WTC11 (cell line): ENCODE results near the gene LCP1. TPM values are rescaled to one million over a fixed set of nuclear protein-coding genes. Genes with fewer than 3 reads are reported as not detected.

Source experiments
- ATAC-seq: fragments of 200-7000 bp; cut with Tn5 transposase; 2 replicates; pipeline ENCODE4 v1.10.0; 2021; ENCODE audit warnings: mild to moderate bottlenecking, moderate library complexity
- CTCF ChIA-PET: fragments of 300-600 bp; sonication (Branson Sonifier 250); formaldehyde crosslinking; loops from one replicate; lab custom pipeline; 2021; ENCODE audit warnings: antibody characterized with exemption; lab: Charles Lee
- POLR2A ChIA-PET: fragments of 350-600 bp; sonication (Branson Sonifier 250); formaldehyde crosslinking; loops from one replicate; lab custom pipeline; 2021; ENCODE audit warnings: antibody characterized with exemption; lab: Charles Lee
- DNase-seq: peaks from one replicate; pipeline ENCODE4 v3.0.0; 2021; ENCODE audit warnings: low spot score
- H3K27ac Mint-ChIP-seq: 2 replicates; pipeline ENCODE4 v1.8.0; 2021; ENCODE audit warnings: mixed read lengths
- H3K27me3 Mint-ChIP-seq: 2 replicates; pipeline ENCODE4 v1.8.0; 2021; ENCODE audit warnings: low read depth, mild to moderate bottlenecking, moderate library complexity, mixed read lengths
- H3K36me3 Mint-ChIP-seq: 2 replicates; pipeline ENCODE4 v1.8.0; 2021; ENCODE audit warnings: mixed read lengths
- H3K4me1 Mint-ChIP-seq: 2 replicates; pipeline ENCODE4 v1.8.0; 2022; ENCODE audit warnings: mixed read lengths
- H3K4me3 Mint-ChIP-seq: 2 replicates; pipeline ENCODE4 v1.8.0; 2021; ENCODE audit warnings: mild to moderate bottlenecking, moderate library complexity, mixed read lengths
- H3K9me3 Mint-ChIP-seq: 2 replicates; pipeline ENCODE4 v1.8.0; 2021; ENCODE audit warnings: mixed read lengths
- ATF1 ChIP-seq: sonication (generic); formaldehyde crosslinking; IDR thresholded peaks from 2 replicates; pipeline ENCODE4 v1.8.1; 2023; ENCODE audit warnings: mild to moderate bottlenecking, moderate library complexity, missing genetic modification reagents
- CBFB ChIP-seq: sonication (generic); formaldehyde crosslinking; IDR thresholded peaks from 2 replicates; pipeline ENCODE4 v1.8.1; 2022; ENCODE audit warnings: mild to moderate bottlenecking, low read depth, missing genetic modification reagents
- CREM ChIP-seq: sonication (generic); formaldehyde crosslinking; IDR thresholded peaks from 2 replicates; pipeline ENCODE4 v1.8.1; 2022; ENCODE audit warnings: mild to moderate bottlenecking, missing genetic modification reagents, moderate library complexity
- ERG ChIP-seq: fragments of 250-450 bp; sonication (Bioruptor Pico); IDR thresholded peaks from 2 replicates; pipeline ENCODE4 v1.8.0; 2021; ENCODE audit warnings: mild to moderate bottlenecking
- GABPB1 ChIP-seq: sonication (generic); formaldehyde crosslinking; IDR thresholded peaks from 2 replicates; pipeline ENCODE4 v1.8.1; 2023; ENCODE audit warnings: mild to moderate bottlenecking, missing genetic modification reagents
- IRF2 ChIP-seq: sonication (generic); formaldehyde crosslinking; IDR thresholded peaks from 2 replicates; pipeline ENCODE4 v1.8.0; 2022; ENCODE audit warnings: low read depth, missing genetic modification reagents, borderline replicate concordance
- JAZF1 ChIP-seq: fragments of 250-450 bp; sonication (Bioruptor Pico); IDR thresholded peaks from 2 replicates; pipeline ENCODE4 v1.9.0; 2021; ENCODE audit warnings: moderate library complexity, mild to moderate bottlenecking, inconsistent platforms
- NFE2L1 ChIP-seq: sonication (generic); formaldehyde crosslinking; IDR thresholded peaks from 2 replicates; pipeline ENCODE4 v1.8.1; 2023; ENCODE audit warnings: missing genetic modification reagents
- NR2C2 ChIP-seq: sonication (generic); formaldehyde crosslinking; IDR thresholded peaks from 2 replicates; pipeline ENCODE4 v1.8.0; 2022; ENCODE audit warnings: mild to moderate bottlenecking, missing genetic modification reagents
- SMAD4 ChIP-seq: sonication (generic); formaldehyde crosslinking; IDR thresholded peaks from 2 replicates; pipeline ENCODE4 v1.8.0; 2022; ENCODE audit warnings: mild to moderate bottlenecking, missing genetic modification reagents
- TCF7 ChIP-seq: sonication (generic); formaldehyde crosslinking; IDR thresholded peaks from 2 replicates; pipeline ENCODE4 v1.8.0; 2022; ENCODE audit warnings: mild to moderate bottlenecking, low read depth, missing genetic modification reagents, moderate library complexity
- TP53 ChIP-seq: sonication (generic); formaldehyde crosslinking; IDR thresholded peaks from 2 replicates; pipeline ENCODE4 v1.8.1; 2023; ENCODE audit warnings: mild to moderate bottlenecking, missing genetic modification reagents
- ZNF219 ChIP-seq: sonication (generic); formaldehyde crosslinking; IDR thresholded peaks from 2 replicates; pipeline ENCODE4 v1.8.0; 2023; ENCODE audit warnings: missing genetic modification reagents, mild to moderate bottlenecking, borderline replicate concordance
- ZNF423 ChIP-seq: fragments of 250-450 bp; sonication (Bioruptor Pico); IDR thresholded peaks from 2 replicates; pipeline ENCODE4 v2.1.2; 2022; ENCODE audit warnings: mild to moderate bottlenecking, moderate library complexity
- ZNF532 ChIP-seq: fragments of 250-450 bp; sonication (Bioruptor Pico); IDR thresholded peaks from 2 replicates; pipeline ENCODE4 v1.9.0; 2021; ENCODE audit warnings: mild to moderate bottlenecking, borderline replicate concordance
- ZNF671 ChIP-seq: fragments of 250-450 bp; sonication (Bioruptor Pico); IDR thresholded peaks from 2 replicates; pipeline ENCODE4 v1.8.0; 2021; ENCODE audit warnings: mild to moderate bottlenecking
- ZSCAN18 ChIP-seq: fragments of 250-450 bp; sonication (Bioruptor Pico); IDR thresholded peaks from 2 replicates; pipeline ENCODE4 v2.1.2; 2022; ENCODE audit warnings: mild to moderate bottlenecking, moderate library complexity
- total RNA-seq: library from RNA; stranded (reverse); gene quantifications from 3 replicates; pipeline ENCODE4 v1.2.3, GENCODE V29; 2021
- TF ChIP-seq, protein P1 (sequence below): sonication (generic); formaldehyde crosslinking; IDR thresholded peaks from 2 replicates; pipeline ENCODE4 v1.8.1; 2023; ENCODE audit warnings: mild to moderate bottlenecking, missing genetic modification reagents
- TF ChIP-seq, protein P2 (sequence below): sonication (generic); formaldehyde crosslinking; IDR thresholded peaks from 2 replicates; pipeline ENCODE4 v1.8.0; 2023; ENCODE audit warnings: mild to moderate bottlenecking, missing genetic modification reagents
- TF ChIP-seq, protein P3 (sequence below): sonication (generic); formaldehyde crosslinking; IDR thresholded peaks from 2 replicates; pipeline ENCODE4 v1.8.1; 2023; ENCODE audit warnings: mild to moderate bottlenecking, moderate library complexity, missing genetic modification reagents

Gene LCP1
- total RNA-seq, 1 experiment from 2014 or later, result 3.2 TPM

- TF ChIP-seq, protein P1, sequence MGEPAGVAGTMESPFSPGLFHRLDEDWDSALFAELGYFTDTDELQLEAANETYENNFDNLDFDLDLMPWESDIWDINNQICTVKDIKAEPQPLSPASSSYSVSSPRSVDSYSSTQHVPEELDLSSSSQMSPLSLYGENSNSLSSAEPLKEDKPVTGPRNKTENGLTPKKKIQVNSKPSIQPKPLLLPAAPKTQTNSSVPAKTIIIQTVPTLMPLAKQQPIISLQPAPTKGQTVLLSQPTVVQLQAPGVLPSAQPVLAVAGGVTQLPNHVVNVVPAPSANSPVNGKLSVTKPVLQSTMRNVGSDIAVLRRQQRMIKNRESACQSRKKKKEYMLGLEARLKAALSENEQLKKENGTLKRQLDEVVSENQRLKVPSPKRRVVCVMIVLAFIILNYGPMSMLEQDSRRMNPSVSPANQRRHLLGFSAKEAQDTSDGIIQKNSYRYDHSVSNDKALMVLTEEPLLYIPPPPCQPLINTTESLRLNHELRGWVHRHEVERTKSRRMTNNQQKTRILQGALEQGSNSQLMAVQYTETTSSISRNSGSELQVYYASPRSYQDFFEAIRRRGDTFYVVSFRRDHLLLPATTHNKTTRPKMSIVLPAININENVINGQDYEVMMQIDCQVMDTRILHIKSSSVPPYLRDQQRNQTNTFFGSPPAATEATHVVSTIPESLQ (CRISPR knock-in tag), result no peak
- TF ChIP-seq ZNF532 (CRISPR knock-in tag), result no peak
- TF ChIP-seq, protein P2, sequence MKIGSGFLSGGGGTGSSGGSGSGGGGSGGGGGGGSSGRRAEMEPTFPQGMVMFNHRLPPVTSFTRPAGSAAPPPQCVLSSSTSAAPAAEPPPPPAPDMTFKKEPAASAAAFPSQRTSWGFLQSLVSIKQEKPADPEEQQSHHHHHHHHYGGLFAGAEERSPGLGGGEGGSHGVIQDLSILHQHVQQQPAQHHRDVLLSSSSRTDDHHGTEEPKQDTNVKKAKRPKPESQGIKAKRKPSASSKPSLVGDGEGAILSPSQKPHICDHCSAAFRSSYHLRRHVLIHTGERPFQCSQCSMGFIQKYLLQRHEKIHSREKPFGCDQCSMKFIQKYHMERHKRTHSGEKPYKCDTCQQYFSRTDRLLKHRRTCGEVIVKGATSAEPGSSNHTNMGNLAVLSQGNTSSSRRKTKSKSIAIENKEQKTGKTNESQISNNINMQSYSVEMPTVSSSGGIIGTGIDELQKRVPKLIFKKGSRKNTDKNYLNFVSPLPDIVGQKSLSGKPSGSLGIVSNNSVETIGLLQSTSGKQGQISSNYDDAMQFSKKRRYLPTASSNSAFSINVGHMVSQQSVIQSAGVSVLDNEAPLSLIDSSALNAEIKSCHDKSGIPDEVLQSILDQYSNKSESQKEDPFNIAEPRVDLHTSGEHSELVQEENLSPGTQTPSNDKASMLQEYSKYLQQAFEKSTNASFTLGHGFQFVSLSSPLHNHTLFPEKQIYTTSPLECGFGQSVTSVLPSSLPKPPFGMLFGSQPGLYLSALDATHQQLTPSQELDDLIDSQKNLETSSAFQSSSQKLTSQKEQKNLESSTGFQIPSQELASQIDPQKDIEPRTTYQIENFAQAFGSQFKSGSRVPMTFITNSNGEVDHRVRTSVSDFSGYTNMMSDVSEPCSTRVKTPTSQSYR (CRISPR knock-in tag), result no peak
- TF ChIP-seq TCF7 (CRISPR knock-in tag), result no peak
- no peak for TF ChIP-seq ZSCAN18 (CRISPR knock-in tag)
- no peak for TF ChIP-seq ERG (CRISPR knock-in tag)
- TF ChIP-seq, protein P3, sequence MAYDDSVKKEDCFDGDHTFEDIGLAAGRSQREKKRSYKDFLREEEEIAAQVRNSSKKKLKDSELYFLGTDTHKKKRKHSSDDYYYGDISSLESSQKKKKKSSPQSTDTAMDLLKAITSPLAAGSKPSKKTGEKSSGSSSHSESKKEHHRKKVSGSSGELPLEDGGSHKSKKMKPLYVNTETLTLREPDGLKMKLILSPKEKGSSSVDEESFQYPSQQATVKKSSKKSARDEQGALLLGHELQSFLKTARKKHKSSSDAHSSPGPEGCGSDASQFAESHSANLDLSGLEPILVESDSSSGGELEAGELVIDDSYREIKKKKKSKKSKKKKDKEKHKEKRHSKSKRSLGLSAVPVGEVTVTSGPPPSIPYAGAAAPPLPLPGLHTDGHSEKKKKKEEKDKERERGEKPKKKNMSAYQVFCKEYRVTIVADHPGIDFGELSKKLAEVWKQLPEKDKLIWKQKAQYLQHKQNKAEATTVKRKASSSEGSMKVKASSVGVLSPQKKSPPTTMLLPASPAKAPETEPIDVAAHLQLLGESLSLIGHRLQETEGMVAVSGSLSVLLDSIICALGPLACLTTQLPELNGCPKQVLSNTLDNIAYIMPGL (CRISPR knock-in tag), result 0 out of 2 replicates have a peak, but pooled peaks have one; percentile 33
- TF ChIP-seq SMAD4 (CRISPR knock-in tag), result no peak
- 0 out of 2 replicates have a peak, but pooled peaks have one; percentile 6 for TF ChIP-seq NFE2L1 (CRISPR knock-in tag)
- TF ChIP-seq ZNF423, result no peak
Observed at GRCh38 chr13:46211483-46212351, 29.7 kb upstream of the LCP1 start, which contains the start of gene LRRC63 (continued).

DNA sequence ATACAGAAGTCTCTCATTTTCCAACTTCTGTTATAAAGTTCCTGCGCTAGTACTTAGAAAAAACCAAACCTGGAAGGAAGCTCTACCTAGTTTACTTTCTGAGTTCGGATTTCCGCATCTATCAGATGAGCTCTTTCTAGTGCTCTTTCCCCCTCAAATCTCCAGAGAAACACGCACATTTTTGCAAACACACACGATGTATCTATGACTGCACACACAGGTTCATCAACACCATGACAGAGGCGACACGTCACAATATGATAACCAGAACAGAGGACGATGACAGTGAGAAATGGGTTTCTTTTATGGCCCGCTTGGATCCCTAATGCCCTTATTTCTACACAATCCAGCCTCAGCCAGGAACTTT lies 29.1 kb upstream of the LCP1 start:
- Mint-ChIP-seq H3K36me3 (no peaks in the 10 kb centered on the region), H3K27ac (no peak overlapping the region), H3K27me3 (peaks cover 25% of the 10 kb centered on the region), H3K4me3 (peak overlapping the region; percentile 59), H3K4me1 (peaks cover 12% of the 10 kb centered on the region), H3K9me3 (no peaks in the 10 kb centered on the region)
- ChIA-PET POLR2A (no interaction called here), CTCF (interaction anchor here (0.9 kb wide), 1 partner anchor 110 kb away, joined by 3 read pairs; no protein-coding TSS in a partner anchor)
- DNase-seq (no peak), ATAC-seq (no peak)
- no peak for TF ChIP-seq NR2C2
- TF ChIP-seq GABPB1 (CRISPR knock-in tag), result no peak
- TF ChIP-seq TP53 (CRISPR knock-in tag), result no peak
- TF ChIP-seq NFE2L1 (CRISPR knock-in tag), result no peak
- TF ChIP-seq ZNF219 (CRISPR knock-in tag), result no peak
- TF ChIP-seq CBFB (CRISPR knock-in tag), result no peak
- no peak for TF ChIP-seq ZNF671 (CRISPR knock-in tag)
- TF ChIP-seq IRF2 (CRISPR knock-in tag), result no peak
- no peak for TF ChIP-seq CREM (CRISPR knock-in tag)
- TF ChIP-seq JAZF1 (CRISPR knock-in tag), result no peak
- TF ChIP-seq ATF1 (CRISPR knock-in tag), result no peak
- TF ChIP-seq, protein P3 (CRISPR knock-in tag), result no peak
